ENCODE measurements around the gene USP46. TPM values are rescaled to one million over a fixed set of nuclear protein-coding genes. Genes with fewer than 3 reads are reported as not detected.

Gene USP46
- total and polyA plus RNA-seq, 2 of the 8 experiments (the other 6 are each of a cell fraction or from before 2014, with no cell fraction given): 10.6 to 62.4 TPM

- Histone ChIP-seq H3K79me2 (ENCODE audit: control insufficient read depth in 1 of 2, insufficient read depth in 2 of 2, low read length in 2 of 2) (no peaks in the 10 kb centered on the region), H3K23me2 (ENCODE audit: low read depth, low read length) (no peaks in the 10 kb centered on the region), H3K4me3 (ENCODE audit: extremely low read depth in 1 of 4, insufficient read depth in 2 of 4, low read depth in 3 of 4, low read length in 4 of 4) (no peak overlapping the region), H3K36me3 (ENCODE audit: control insufficient read depth in 2 of 4, insufficient read depth in 4 of 4, low read length in 3 of 4) (peaks cover 4 to 48% (median 24%) of the 10 kb centered on the region in 4 experiments; a peak in 7 of 8 replicates), H2BK15ac (ENCODE audit: low read length) (no peak overlapping the region), H3K9ac (replicated peaks in 1 of 4; ENCODE audit: extremely low read depth in 1 of 4, low read depth in 3 of 4, low read length in 3 of 4) (no peak overlapping the region), H3K4me1 (replicated peaks in 1 of 4; ENCODE audit: control insufficient read depth in 3 of 4, insufficient read depth in 4 of 4, low read length in 3 of 4) (no peaks in the 10 kb centered on the region), H2BK120ac (replicated peaks; ENCODE audit: low read depth, low read length) (no peak overlapping the region), H3K27me3 (replicated peaks in 1 of 4; ENCODE audit: control insufficient read depth in 3 of 4, extremely low read depth in 1 of 4, insufficient read depth in 3 of 4, low read length in 3 of 4) (no peaks in the 10 kb centered on the region), H2BK20ac (ENCODE audit: low read length) (no peak overlapping the region), H3K23ac (ENCODE audit: insufficient read length) (no peak overlapping the region), H3K9me3 (ENCODE audit: insufficient read depth in 2 of 2, low read depth in 1 of 2, low read length in 1 of 2) (no peaks in the 10 kb centered on the region), H2BK12ac (ENCODE audit: low read depth, low read length) (no peak overlapping the region), H3K4ac (replicated peaks; ENCODE audit: insufficient read length, low read depth, low read length) (no peak overlapping the region), H4K20me1 (replicated peaks in 1 of 2; ENCODE audit: control insufficient read depth in 1 of 2, insufficient read depth in 2 of 2, low read length in 2 of 2) (no peaks in the 10 kb centered on the region), H2AFZ (ENCODE audit: low read length) (no peak overlapping the region), H3K4me2 (ENCODE audit: insufficient read depth in 1 of 2, low read depth in 2 of 2, low read length in 2 of 2) (no peak overlapping the region), H3K79me1 (ENCODE audit: low read depth, low read length) (no peaks in the 10 kb centered on the region), H4K8ac (ENCODE audit: extremely low read depth, insufficient read depth, low read length) (no peak overlapping the region), H3K14ac (ENCODE audit: insufficient read length) (no peak overlapping the region), H2AK5ac (ENCODE audit: low read depth, low read length) (no peak overlapping the region), H3K18ac (ENCODE audit: extremely low read depth, low read length) (no peak overlapping the region), H3K56ac (replicated peaks; ENCODE audit: insufficient read length, low read depth, low read length) (no peak overlapping the region), H2BK5ac (ENCODE audit: low read depth, low read length) (no peak overlapping the region), H3K27ac (ENCODE audit: low read depth, low read length) (no peak overlapping the region), H4K91ac (replicated peaks; ENCODE audit: insufficient read length, low read length) (no peak overlapping the region), H4K5ac (ENCODE audit: insufficient read length, low read depth, low read length) (no peak overlapping the region)
- ChIA-PET CTCF (ENCODE audit: partially characterized antibody) (interaction anchor here (0.6 kb wide), 1 partner anchor 95 kb away, joined by 3 read pairs; no protein-coding TSS in a partner anchor), POLR2A (ENCODE audit: partially characterized antibody) (no interaction called here)
- DNase-seq (ENCODE audit: low read depth in 1 of 2, low spot score in 2 of 2): no peak
- FAIRE-seq: no peak
- no peak for TF ChIP-seq RXRA (IDR thresholded peaks at IDR 0.05; ENCODE audit: insufficient read depth, low read depth, low read length)
- no peak for TF ChIP-seq POLR2AphosphoS5 (IDR thresholded peaks at IDR 0.05; ENCODE audit: low read depth, low read length)
- TF ChIP-seq SAP30 (IDR thresholded peaks at IDR 0.05; ENCODE audit: insufficient read depth, insufficient replicate concordance, low read length): no peak
- TF ChIP-seq HDAC6 (IDR thresholded peaks at IDR 0.05; ENCODE audit: low read depth, low read length): no peak
- TF ChIP-seq ZNF274 (IDR thresholded peaks at IDR 0.05; ENCODE audit: borderline replicate concordance, extremely low read depth, low read length): no peak
- no peak for TF ChIP-seq PHF8 (conservative IDR thresholded peaks at IDR 0.05; ENCODE audit: low read depth, low read length)
- TF ChIP-seq RBBP5 (IDR thresholded peaks at IDR 0.05; ENCODE audit: borderline replicate concordance, low read depth, low read length): no peak
- TF ChIP-seq, protein P1, sequence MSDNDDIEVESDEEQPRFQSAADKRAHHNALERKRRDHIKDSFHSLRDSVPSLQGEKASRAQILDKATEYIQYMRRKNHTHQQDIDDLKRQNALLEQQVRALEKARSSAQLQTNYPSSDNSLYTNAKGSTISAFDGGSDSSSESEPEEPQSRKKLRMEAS (IDR thresholded peaks at IDR 0.05): no peak
- no peak for TF ChIP-seq CHD1 (IDR thresholded peaks at IDR 0.05; ENCODE audit: low read depth, low read length)
- TF ChIP-seq EZH2 (IDR thresholded peaks at IDR 0.05; ENCODE audit: low read depth, low read length, severe bottlenecking): no peak
- 82% methylated on average over 2 of the region's 2 CpGs; no CpG with 5 or more reads in 1 of the 2 experiments for WGBS, 2 experiments (ENCODE audit: extremely low coverage in 1 of 2, insufficient coverage in 1 of 2, insufficient read length in 1 of 2, insufficient replicate concordance in 2 of 2, low coverage in 1 of 2, low lambda C conversion rate in 2 of 2, missing lambda C conversion rate in 1 of 2)
Measured at GRCh38 chr4:52595001-52595400, 64.1 kb downstream of the USP46 start.
